AG04450 (cell line): ENCODE data around the gene CPEB1. TPM values are rescaled to one million over a fixed set of nuclear protein-coding genes. Genes with fewer than 3 reads are reported as not detected.

Source experiments
- polyA plus RNA-seq: library from polyadenylated mRNA; depleted of rRNA; stranded (reverse); fragments of >200 nt; gene quantifications from 2 replicates; pipeline ENCODE4 v1.2.3, GENCODE V29; 2011; rRNA removed

Gene CPEB1
- polyA plus RNA-seq, 1 experiment, result 8.3 TPM

Other genes starting within 250 kb of the CPEB1 start
- 1.9 and 2.5 TPM in 2 replicates for gene GOLGA6L9, start 217.5 kb downstream of the CPEB1 start, polyA plus RNA-seq
- 4,215 and 4,363 TPM in 2 replicates for gene RPS17, start 106.9 kb downstream of the CPEB1 start, polyA plus RNA-seq
- 0.22 and 0.43 TPM in 2 replicates for gene AP3B2, start 62.5 kb upstream of the CPEB1 start, polyA plus RNA-seq
- gene FSD2, start 158.7 kb upstream of the CPEB1 start, polyA plus RNA-seq, result not detected in 2 replicates
- 3.1 and 3.6 TPM in 2 replicates for gene WHAMM, start 162.3 kb upstream of the CPEB1 start, polyA plus RNA-seq